ENCODE data around the gene HRAS.

DNA sequence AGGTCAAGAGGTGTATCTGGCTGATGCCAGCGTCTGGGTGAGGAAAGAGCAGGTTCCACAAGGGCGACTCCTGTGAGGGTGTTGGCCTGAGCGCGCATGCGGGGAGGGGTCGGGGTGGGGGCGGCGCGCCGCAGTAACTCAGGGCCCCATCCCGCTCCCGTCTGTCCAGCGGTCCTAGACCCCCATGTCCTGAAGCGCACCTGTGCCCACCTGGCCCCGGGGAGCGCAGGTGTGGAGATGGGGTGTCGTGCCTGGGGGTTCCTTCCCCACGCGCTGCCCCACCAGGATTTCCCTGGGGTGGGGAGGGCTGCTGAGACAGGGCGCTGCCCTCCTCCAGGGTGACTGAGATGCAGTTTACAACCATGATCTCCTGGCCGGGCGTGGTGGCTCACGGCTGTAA, 49.2 kb downstream of the HRAS start:
- no peak for TF ChIP-seq CHD2 (IDR thresholded peaks at IDR 0.05; ENCODE audit: low read length)
- TF ChIP-seq, protein P1, sequence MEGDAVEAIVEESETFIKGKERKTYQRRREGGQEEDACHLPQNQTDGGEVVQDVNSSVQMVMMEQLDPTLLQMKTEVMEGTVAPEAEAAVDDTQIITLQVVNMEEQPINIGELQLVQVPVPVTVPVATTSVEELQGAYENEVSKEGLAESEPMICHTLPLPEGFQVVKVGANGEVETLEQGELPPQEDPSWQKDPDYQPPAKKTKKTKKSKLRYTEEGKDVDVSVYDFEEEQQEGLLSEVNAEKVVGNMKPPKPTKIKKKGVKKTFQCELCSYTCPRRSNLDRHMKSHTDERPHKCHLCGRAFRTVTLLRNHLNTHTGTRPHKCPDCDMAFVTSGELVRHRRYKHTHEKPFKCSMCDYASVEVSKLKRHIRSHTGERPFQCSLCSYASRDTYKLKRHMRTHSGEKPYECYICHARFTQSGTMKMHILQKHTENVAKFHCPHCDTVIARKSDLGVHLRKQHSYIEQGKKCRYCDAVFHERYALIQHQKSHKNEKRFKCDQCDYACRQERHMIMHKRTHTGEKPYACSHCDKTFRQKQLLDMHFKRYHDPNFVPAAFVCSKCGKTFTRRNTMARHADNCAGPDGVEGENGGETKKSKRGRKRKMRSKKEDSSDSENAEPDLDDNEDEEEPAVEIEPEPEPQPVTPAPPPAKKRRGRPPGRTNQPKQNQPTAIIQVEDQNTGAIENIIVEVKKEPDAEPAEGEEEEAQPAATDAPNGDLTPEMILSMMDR (IDR thresholded peaks at IDR 0.05; ENCODE audit: control extremely low read depth in 1 of 3, insufficient read depth in 1 of 3, low read depth in 1 of 3, low read length in 3 of 3), result no peak
- TF ChIP-seq GABPA (IDR thresholded peaks at IDR 0.05; ENCODE audit: borderline replicate concordance, insufficient read depth, low read length), result no peak
- no peak for TF ChIP-seq YY1 (IDR thresholded peaks at IDR 0.05; ENCODE audit: low read depth, low read length)
- no peak for TF ChIP-seq POLR2A (IDR thresholded peaks at IDR 0.05; ENCODE audit: control extremely low read depth in 1 of 2, low read depth in 2 of 2, low read length in 2 of 2)

Measured in H1 (cell line).